ENCODE measurements around the gene AURKAIP1.

DNA sequence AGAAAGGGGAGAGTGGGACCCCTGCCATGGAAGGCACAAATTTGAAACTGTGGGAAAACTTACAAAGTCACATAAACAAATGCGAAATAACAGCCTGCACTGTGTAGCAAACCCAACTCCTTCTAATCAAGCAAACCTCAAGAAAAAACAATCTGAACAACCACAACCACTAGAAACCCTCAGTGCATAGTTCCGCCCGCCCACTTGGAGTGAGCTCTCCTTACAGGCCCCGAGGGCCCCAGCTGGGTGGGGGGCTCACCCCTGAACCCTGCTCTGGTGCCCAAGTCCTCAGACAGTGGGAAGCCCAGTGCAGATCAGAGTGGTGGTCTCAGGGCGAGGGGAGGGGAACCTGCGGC is 15.7 kb downstream of the AURKAIP1 start:
- TF ChIP-seq, protein P1, sequence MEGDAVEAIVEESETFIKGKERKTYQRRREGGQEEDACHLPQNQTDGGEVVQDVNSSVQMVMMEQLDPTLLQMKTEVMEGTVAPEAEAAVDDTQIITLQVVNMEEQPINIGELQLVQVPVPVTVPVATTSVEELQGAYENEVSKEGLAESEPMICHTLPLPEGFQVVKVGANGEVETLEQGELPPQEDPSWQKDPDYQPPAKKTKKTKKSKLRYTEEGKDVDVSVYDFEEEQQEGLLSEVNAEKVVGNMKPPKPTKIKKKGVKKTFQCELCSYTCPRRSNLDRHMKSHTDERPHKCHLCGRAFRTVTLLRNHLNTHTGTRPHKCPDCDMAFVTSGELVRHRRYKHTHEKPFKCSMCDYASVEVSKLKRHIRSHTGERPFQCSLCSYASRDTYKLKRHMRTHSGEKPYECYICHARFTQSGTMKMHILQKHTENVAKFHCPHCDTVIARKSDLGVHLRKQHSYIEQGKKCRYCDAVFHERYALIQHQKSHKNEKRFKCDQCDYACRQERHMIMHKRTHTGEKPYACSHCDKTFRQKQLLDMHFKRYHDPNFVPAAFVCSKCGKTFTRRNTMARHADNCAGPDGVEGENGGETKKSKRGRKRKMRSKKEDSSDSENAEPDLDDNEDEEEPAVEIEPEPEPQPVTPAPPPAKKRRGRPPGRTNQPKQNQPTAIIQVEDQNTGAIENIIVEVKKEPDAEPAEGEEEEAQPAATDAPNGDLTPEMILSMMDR (IDR thresholded peaks at IDR 0.05), result no peak
- TF ChIP-seq POLR2AphosphoS5 (IDR thresholded peaks at IDR 0.05), result no peak
- TF ChIP-seq POLR2A (IDR thresholded peaks at IDR 0.05), result no peak
